Measurements from ENCODE around the gene TNFAIP8.

- TF ChIP-seq, protein P1, sequence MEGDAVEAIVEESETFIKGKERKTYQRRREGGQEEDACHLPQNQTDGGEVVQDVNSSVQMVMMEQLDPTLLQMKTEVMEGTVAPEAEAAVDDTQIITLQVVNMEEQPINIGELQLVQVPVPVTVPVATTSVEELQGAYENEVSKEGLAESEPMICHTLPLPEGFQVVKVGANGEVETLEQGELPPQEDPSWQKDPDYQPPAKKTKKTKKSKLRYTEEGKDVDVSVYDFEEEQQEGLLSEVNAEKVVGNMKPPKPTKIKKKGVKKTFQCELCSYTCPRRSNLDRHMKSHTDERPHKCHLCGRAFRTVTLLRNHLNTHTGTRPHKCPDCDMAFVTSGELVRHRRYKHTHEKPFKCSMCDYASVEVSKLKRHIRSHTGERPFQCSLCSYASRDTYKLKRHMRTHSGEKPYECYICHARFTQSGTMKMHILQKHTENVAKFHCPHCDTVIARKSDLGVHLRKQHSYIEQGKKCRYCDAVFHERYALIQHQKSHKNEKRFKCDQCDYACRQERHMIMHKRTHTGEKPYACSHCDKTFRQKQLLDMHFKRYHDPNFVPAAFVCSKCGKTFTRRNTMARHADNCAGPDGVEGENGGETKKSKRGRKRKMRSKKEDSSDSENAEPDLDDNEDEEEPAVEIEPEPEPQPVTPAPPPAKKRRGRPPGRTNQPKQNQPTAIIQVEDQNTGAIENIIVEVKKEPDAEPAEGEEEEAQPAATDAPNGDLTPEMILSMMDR (IDR thresholded peaks at IDR 0.05): no peak
- no peak for TF ChIP-seq POLR2AphosphoS5 (IDR thresholded peaks at IDR 0.05; ENCODE audit: low read depth, low read length)
- TF ChIP-seq, protein P2, sequence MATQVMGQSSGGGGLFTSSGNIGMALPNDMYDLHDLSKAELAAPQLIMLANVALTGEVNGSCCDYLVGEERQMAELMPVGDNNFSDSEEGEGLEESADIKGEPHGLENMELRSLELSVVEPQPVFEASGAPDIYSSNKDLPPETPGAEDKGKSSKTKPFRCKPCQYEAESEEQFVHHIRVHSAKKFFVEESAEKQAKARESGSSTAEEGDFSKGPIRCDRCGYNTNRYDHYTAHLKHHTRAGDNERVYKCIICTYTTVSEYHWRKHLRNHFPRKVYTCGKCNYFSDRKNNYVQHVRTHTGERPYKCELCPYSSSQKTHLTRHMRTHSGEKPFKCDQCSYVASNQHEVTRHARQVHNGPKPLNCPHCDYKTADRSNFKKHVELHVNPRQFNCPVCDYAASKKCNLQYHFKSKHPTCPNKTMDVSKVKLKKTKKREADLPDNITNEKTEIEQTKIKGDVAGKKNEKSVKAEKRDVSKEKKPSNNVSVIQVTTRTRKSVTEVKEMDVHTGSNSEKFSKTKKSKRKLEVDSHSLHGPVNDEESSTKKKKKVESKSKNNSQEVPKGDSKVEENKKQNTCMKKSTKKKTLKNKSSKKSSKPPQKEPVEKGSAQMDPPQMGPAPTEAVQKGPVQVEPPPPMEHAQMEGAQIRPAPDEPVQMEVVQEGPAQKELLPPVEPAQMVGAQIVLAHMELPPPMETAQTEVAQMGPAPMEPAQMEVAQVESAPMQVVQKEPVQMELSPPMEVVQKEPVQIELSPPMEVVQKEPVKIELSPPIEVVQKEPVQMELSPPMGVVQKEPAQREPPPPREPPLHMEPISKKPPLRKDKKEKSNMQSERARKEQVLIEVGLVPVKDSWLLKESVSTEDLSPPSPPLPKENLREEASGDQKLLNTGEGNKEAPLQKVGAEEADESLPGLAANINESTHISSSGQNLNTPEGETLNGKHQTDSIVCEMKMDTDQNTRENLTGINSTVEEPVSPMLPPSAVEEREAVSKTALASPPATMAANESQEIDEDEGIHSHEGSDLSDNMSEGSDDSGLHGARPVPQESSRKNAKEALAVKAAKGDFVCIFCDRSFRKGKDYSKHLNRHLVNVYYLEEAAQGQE (IDR thresholded peaks at IDR 0.05; ENCODE audit: insufficient read depth in 1 of 2, low read depth in 2 of 2, low read length in 1 of 2): no peak
Observed at GRCh38 chr5:119324842-119325241, 31.0 kb upstream of the TNFAIP8 start.
